ENCODE data around the gene PARD3B. TPM values are rescaled to one million over a fixed set of nuclear protein-coding genes. Genes with fewer than 3 reads are reported as not detected.

The PARD3B gene
- total RNA-seq, 1 donor from 2014 or later, result 18.4 TPM

DNA sequence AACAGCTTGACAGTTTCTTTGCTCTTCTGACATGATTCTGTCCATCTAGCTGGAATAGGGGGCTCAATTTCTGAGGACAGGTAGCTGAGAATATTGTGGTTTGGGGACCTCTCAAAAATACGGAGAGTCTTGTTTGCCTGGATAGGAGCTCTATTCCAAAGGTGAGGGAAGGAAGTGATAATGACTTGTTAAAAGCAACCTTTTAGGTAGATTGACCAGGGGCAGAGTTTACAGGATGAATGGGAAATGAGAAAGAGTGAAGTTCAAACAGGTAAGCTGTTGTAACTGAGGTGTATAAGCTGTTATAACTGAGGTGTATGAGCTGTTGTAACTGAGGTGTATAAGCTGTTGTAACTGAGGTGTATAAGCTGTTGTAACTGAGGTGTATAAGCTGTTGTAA, 25.1 kb downstream of the PARD3B start:
- Mint-ChIP-seq H3K36me3 (ENCODE audit: low read depth) (no peaks in the 10 kb centered on the region), H3K27ac (ENCODE audit: unreplicated experiment) (no peak overlapping the region), H3K4me3 (no peak overlapping the region), H3K9me3 (no peaks in the 10 kb centered on the region), H3K4me1 (peaks cover 11% of the 10 kb centered on the region), H3K27me3 (ENCODE audit: low read depth) (no peaks in the 10 kb centered on the region)
- TF ChIP-seq, protein P1, sequence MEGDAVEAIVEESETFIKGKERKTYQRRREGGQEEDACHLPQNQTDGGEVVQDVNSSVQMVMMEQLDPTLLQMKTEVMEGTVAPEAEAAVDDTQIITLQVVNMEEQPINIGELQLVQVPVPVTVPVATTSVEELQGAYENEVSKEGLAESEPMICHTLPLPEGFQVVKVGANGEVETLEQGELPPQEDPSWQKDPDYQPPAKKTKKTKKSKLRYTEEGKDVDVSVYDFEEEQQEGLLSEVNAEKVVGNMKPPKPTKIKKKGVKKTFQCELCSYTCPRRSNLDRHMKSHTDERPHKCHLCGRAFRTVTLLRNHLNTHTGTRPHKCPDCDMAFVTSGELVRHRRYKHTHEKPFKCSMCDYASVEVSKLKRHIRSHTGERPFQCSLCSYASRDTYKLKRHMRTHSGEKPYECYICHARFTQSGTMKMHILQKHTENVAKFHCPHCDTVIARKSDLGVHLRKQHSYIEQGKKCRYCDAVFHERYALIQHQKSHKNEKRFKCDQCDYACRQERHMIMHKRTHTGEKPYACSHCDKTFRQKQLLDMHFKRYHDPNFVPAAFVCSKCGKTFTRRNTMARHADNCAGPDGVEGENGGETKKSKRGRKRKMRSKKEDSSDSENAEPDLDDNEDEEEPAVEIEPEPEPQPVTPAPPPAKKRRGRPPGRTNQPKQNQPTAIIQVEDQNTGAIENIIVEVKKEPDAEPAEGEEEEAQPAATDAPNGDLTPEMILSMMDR (conservative IDR thresholded peaks at IDR 0.05), result no peak
- no peak for DNase-seq (ENCODE audit: low read depth, low spot score)

DNA sequence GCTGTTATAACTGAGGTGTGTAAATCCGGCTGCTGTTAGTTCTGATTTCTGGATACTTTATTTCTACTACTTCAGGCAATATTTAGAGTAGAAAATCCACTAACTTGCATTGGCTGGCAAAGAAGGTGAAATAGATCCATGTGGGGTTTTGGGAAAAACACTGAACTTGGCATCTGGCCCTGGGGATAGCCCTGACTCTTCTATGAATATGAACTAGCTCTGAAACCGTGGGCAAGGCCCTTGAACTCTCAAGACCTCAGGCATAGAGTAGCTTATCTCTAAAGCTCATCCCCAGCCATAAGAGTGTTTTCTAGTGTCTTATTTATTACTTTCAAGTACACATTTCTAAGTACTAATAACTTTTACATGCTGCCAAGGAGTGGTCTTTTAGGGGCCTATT, 25.8 kb downstream of the PARD3B start:
- peaks cover 14% of the 10 kb centered on the region for H3K4me1 Mint-ChIP-seq
- H3K27me3 Mint-ChIP-seq (ENCODE audit: low read depth), result no peaks in the 10 kb centered on the region
- H3K9me3 Mint-ChIP-seq, result no peaks in the 10 kb centered on the region
- H3K27ac Mint-ChIP-seq (ENCODE audit: unreplicated experiment), result no peak overlapping the region
- TF ChIP-seq, protein P1 (conservative IDR thresholded peaks at IDR 0.05), result no peak
- DNase-seq (ENCODE audit: low read depth, low spot score), result no peak
- no peak overlapping the region for H3K4me3 Mint-ChIP-seq
- H3K36me3 Mint-ChIP-seq (ENCODE audit: low read depth), result no peaks in the 10 kb centered on the region

DNA sequence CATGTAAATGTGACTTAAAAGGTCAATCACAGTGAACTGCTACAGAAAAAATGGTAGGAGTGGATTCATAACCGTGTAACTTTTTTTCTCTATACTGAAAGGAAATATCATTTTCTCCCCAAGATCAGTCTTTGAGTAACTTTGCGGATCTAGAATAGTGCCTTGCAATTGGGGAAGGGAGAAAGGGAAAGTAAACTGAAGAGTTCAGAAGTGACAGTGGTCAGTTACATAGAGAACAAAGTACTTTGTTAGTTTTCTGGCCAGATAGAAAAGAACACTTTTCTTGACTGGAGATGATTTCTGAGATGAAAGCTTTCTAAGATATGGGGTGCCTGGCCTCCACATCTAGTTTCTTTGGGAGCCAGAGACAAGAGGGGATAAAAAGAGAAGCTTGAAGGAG, 26.6 kb downstream of the PARD3B start:
- TF ChIP-seq, protein P1 (conservative IDR thresholded peaks at IDR 0.05), result no peak
- Mint-ChIP-seq H3K4me3 (no peak overlapping the region), H3K36me3 (ENCODE audit: low read depth) (no peaks in the 10 kb centered on the region), H3K9me3 (no peaks in the 10 kb centered on the region), H3K27ac (ENCODE audit: unreplicated experiment) (no peak overlapping the region), H3K27me3 (ENCODE audit: low read depth) (no peaks in the 10 kb centered on the region), H3K4me1 (peaks cover 15% of the 10 kb centered on the region)
- no peak for DNase-seq (ENCODE audit: low read depth, low spot score)

DNA sequence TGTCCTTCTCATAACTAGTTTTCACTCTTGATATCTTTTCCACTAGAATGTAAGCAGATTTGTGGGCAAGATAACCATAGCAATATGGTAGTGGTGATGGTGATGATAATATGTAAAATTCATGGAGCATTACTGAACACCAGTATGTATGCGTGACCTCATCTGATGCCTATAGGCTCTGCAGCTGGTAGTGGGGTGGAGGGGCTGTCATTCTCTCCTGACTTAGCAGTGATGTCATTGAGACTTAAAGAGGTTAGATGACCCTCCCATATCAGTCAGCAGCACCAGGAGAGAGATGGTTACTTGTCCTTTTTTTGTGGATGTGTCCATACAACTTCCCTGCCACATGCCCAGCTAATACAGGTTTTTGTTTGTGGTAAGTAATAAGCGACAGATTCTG, 27.9 kb downstream of the PARD3B start:
- Mint-ChIP-seq H3K4me1 (peaks cover 15% of the 10 kb centered on the region), H3K27ac (ENCODE audit: unreplicated experiment) (no peak overlapping the region), H3K27me3 (ENCODE audit: low read depth) (no peaks in the 10 kb centered on the region), H3K36me3 (ENCODE audit: low read depth) (no peaks in the 10 kb centered on the region), H3K9me3 (no peaks in the 10 kb centered on the region), H3K4me3 (no peak overlapping the region)
- no peak for DNase-seq (ENCODE audit: low read depth, low spot score)
- TF ChIP-seq, protein P1 (conservative IDR thresholded peaks at IDR 0.05), result no peak

DNA sequence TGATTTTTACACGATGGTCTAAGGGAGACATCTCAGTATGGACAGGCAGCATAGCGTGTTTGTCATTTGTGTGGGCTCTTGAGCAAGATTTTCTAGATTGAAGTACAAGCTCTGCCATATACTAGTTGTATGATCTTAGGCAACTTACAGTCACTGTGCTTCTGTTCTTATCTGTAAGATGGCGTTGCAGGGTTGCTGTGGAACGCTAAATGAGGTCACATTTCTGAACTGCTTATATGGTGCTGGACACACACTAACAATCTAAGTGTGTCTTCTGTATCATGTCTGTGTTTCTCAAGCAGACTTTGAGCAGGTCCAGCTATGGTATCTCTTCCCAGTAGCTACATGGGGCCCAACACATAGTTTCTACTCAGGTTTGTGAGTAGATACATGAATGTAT, 29.2 kb downstream of the PARD3B start:
- peaks cover 15% of the 10 kb centered on the region for H3K4me1 Mint-ChIP-seq
- peaks cover 4% of the 10 kb centered on the region for H3K9me3 Mint-ChIP-seq
- DNase-seq (ENCODE audit: low read depth, low spot score), result no peak
- H3K27ac Mint-ChIP-seq (ENCODE audit: unreplicated experiment), result no peak overlapping the region
- no peak overlapping the region for H3K4me3 Mint-ChIP-seq
- TF ChIP-seq, protein P1 (conservative IDR thresholded peaks at IDR 0.05), result no peak
- H3K27me3 Mint-ChIP-seq (ENCODE audit: low read depth), result no peaks in the 10 kb centered on the region
- peaks cover 3% of the 10 kb centered on the region for H3K36me3 Mint-ChIP-seq (ENCODE audit: low read depth)

DNA sequence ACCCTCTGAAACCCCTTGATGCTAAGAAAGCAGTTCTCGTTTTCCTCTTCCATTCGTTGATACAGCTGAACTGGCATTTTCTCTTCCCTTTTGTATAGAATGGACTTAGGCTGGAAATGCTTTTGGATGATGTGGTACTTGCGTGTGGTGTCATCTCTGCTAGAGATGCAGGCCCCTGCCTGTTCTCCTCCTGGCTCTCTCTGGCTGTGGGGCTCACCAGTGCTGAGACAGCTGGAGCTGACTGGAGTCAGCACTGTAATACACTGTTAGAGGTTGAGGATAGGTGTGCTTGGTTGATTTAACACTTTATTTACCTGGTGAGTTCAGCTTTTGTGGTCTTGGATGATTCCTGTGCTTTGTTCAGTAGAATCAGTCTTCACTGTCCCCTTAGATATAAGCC, 30.2 kb downstream of the PARD3B start:
- DNase-seq (ENCODE audit: low read depth, low spot score), result no peak
- H3K4me1 Mint-ChIP-seq, result peaks cover 15% of the 10 kb centered on the region
- H3K4me3 Mint-ChIP-seq, result no peak overlapping the region
- TF ChIP-seq, protein P1 (conservative IDR thresholded peaks at IDR 0.05), result no peak
- H3K9me3 Mint-ChIP-seq, result peaks cover 4% of the 10 kb centered on the region
- no peak overlapping the region for H3K27ac Mint-ChIP-seq (ENCODE audit: unreplicated experiment)
- peaks cover 3% of the 10 kb centered on the region for H3K36me3 Mint-ChIP-seq (ENCODE audit: low read depth)
- H3K27me3 Mint-ChIP-seq (ENCODE audit: low read depth), result no peaks in the 10 kb centered on the region

Measured in neural crest cell (in vitro differentiated cells).